ENCODE measurements around the gene DNAH1. TPM values are rescaled to one million over a fixed set of nuclear protein-coding genes. Genes with fewer than 3 reads are reported as not detected.
A peak's percentile ranks its signal among the peaks of the same experiment; 100 is the strongest.

Gene DNAH1
- total and polyA plus RNA-seq, 2 experiments from 2014 or later: 4.0 to 4.2 TPM

DNA sequence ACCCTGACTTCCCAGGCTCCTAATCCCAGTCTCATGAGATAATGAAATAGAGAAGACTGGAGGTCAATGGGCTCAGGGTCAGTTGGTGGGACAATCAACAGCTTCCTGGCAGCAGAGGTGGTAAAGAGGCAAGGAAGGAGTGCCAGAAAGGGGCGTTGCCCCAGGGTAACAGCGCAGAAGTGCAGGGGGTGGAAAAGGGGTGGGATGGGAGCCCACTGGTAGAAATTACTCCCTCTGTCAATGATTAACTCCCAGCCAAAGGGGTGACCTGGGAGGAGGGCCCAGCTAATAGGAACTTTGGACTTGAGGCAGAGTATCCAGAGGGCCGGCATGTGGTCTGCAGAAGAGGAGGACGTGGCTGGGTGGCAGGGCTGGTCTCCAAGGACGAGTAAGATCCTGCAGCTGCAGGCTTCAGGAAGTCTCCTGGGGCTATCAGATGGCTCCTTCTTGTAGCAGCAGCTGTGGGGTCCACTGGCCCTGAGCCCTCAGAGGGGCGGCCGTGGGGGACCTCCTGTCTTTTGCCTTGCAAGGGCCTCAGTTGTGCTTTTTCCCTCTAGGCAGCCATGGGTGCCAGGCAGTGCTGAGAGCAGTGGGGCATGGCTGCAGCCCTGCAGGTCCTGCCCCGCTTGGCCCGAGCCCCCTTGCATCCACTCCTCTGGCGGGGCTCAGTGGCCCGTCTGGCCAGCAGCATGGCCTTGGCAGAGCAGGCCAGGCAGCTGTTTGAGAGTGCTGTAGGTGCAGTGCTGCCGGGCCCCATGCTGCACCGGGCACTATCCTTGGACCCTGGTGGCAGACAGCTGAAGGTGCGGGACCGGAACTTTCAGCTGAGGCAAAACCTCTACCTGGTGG lies 26.1 kb upstream of the DNAH1 start:
- Histone ChIP-seq H3K36me3 (replicated peaks; ENCODE audit: insufficient read depth, low read depth) (no peaks in the 10 kb centered on the region), H3K4me3 (peak overlapping the region; percentile 23), H3K9me3 (ENCODE audit: low read depth) (no peaks in the 10 kb centered on the region), H3K27ac (peak overlapping the region; percentile 100), H2AFZ (no peak overlapping the region), H3K4me2 (peak overlapping the region; percentile 80), H3K9me2 (replicated peaks; ENCODE audit: insufficient read depth) (no peaks in the 10 kb centered on the region), H3K4me1 (ENCODE audit: insufficient read depth) (peaks cover 21% of the 10 kb centered on the region), H4K20me1 (ENCODE audit: insufficient read depth, poor library complexity, severe bottlenecking) (peaks cover 3% of the 10 kb centered on the region), H3K79me2 (peaks cover 31% of the 10 kb centered on the region), H3K27me3 (no peaks in the 10 kb centered on the region)
- 61% methylated on average over 15 of the region's 15 CpGs for WGBS (ENCODE audit: low lambda C conversion rate, missing lambda C conversion rate)
- TF ChIP-seq EZH2 (IDR thresholded peaks at IDR 0.05; ENCODE audit: borderline replicate concordance) (no peak), CTCF (IDR thresholded peaks at IDR 0.05; ENCODE audit: poor library complexity) (no peak), EZH2phosphoT487 (IDR thresholded peaks at IDR 0.05; ENCODE audit: low read depth, severe bottlenecking, unreplicated experiment) (no peak)
- peak; percentile 90 for DNase-seq (ENCODE audit: low spot score)

GRCh38 chr3:52290596-52291507 lies 25.3 kb upstream of the DNAH1 start:
- H3K4me3 ChIP-seq: peak overlapping the region; percentile 23
- no peaks in the 10 kb centered on the region for H3K36me3 ChIP-seq (replicated peaks; ENCODE audit: insufficient read depth, low read depth)

More at GRCh38 chr3:52290596-52291507, 25.3 kb upstream of the DNAH1 start:
- WGBS (ENCODE audit: low lambda C conversion rate, missing lambda C conversion rate): 88% methylated on average over 23 of the region's 23 CpGs
- Histone ChIP-seq H3K27me3 (no peaks in the 10 kb centered on the region), H3K9me2 (replicated peaks; ENCODE audit: insufficient read depth) (no peaks in the 10 kb centered on the region), H3K4me2 (peak overlapping the region; percentile 80), H2AFZ (no peak overlapping the region), H3K9me3 (ENCODE audit: low read depth) (no peaks in the 10 kb centered on the region), H3K4me1 (ENCODE audit: insufficient read depth) (peaks cover 20% of the 10 kb centered on the region), H3K27ac (peak overlapping the region; percentile 49), H3K79me2 (peaks cover 31% of the 10 kb centered on the region), H4K20me1 (ENCODE audit: insufficient read depth, poor library complexity, severe bottlenecking) (peaks cover 3% of the 10 kb centered on the region)
- TF ChIP-seq EZH2 (IDR thresholded peaks at IDR 0.05; ENCODE audit: borderline replicate concordance): no peak
- TF ChIP-seq EZH2phosphoT487 (IDR thresholded peaks at IDR 0.05; ENCODE audit: low read depth, severe bottlenecking, unreplicated experiment): no peak
- TF ChIP-seq CTCF (IDR thresholded peaks at IDR 0.05; ENCODE audit: poor library complexity): no peak
- no peak for DNase-seq (ENCODE audit: low spot score)

Measured in hepatocyte (in vitro differentiated cells).